NCI-H2107 treated with DMSO at 0.1 percent for 48 hours (cell line): Measurements from ENCODE around the gene GNG7.

Experiments
- DNase-seq: peaks from one replicate; lab custom pipeline; 2025; ENCODE audit not compliant: unreplicated experiment; lab: John Stamatoyannopoulos, UW

GNG7 gene

GRCh38 chr19:2491130-2491801 is 211.2 kb downstream of the GNG7 start:
- DNase-seq = no peak

GRCh38 chr19:2490659-2491058 is 211.8 kb downstream of the GNG7 start:
- no peak for DNase-seq

DNA sequence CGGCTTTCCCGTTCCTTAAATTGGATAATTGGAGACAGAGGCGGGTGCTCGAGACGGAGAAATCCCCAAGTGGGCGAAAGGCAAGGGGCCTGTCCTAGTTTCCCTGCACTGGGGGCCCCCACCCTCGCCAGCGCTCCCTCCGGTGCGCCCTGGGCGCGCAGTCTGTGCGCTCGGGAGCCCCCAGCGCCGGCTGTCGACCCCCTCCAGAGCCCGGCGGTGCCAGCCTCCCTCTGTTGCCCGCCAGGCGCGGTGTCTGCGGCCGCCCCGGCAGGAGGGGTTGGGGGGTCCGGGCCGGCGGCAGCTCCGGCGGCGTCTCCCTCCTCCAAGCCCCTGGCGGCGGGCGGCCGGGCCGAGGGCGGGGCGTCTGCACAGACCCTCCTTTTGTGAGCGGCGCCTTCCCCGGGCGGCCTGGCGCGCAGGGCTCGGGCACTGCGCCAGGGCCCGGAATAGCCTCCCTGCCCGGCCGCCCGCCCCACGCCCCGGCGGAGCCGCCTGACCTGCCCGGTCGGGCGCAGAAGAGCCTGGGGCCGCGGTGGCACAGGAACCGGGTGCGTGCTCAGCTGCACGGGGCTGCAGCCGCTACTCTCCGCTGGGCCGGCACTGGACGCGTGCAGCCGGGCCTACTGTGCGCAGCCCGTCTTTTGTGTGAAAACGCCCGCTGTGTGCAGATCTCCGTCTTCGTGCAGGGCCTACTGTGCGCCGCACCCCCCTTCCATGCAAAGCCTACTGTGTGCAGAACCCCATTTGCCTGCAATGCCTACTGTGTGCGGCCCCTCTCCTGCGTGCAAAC is 213.4 kb downstream of the GNG7 start:
- no peak for DNase-seq

GRCh38 chr19:2488405-2488941 is 214.0 kb downstream of the GNG7 start:
- DNase-seq = no peak

- no peak for DNase-seq
Observed at GRCh38 chr19:2487842-2488241, 214.7 kb downstream of the GNG7 start.

- DNase-seq = no peak
Observed at GRCh38 chr19:2487090-2487489, 215.4 kb downstream of the GNG7 start.

- DNase-seq = no peak
Observed at GRCh38 chr19:2485428-2485827, 217.1 kb downstream of the GNG7 start.

GRCh38 chr19:2484178-2484937 is 218.1 kb downstream of the GNG7 start:
- no peak for DNase-seq

DNA sequence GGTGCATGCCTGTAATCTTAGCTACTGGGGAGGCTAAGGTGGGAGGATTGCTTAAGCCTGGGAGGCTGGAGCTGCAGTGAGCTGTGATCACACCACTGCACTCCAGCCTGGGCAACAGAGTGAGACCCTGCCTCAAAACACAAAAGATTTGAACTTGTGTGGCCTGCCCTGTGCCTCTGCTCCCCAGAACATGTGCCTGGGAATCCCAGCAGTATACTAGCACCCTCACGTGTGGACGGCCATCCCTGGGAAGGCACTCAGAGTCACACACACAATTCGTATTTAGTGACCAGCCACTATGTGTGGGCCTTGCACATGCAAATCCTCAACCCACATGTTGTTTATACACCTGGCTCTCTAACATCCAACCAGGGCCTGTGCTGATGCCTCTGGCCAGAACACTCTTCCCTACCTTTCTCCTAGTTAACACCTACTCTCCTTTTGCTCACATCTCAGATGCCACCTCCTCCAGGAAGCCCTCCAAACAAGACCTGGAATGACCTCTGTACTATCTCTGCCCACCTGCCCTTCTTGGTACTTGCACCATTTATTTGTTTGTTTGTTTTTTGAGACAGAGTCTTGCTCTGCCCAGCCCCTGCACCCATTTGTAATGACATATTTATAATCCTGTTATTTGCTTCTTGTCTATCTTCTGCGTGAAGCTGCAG is 218.9 kb downstream of the GNG7 start:
- no peak for DNase-seq

DNA sequence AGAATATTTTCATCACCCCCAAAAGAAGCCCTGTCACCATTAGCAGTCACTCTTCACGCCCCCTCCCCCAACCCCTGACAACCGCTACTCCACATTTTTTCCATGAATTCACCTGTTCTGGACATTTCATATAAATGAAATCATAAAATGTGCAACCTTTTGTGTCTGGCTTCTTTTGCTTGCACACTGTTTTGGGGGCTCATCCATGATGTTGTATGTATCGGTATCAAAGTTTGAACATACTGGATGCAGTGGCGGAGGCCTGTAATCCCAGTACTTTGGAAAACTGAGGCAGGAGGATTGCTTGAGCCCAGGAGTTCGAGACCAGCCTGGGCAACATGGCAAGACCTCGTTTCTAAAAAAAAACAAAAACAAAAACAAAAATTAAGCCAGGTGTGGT is 219.4 kb downstream of the GNG7 start:
- no peak for DNase-seq

DNA sequence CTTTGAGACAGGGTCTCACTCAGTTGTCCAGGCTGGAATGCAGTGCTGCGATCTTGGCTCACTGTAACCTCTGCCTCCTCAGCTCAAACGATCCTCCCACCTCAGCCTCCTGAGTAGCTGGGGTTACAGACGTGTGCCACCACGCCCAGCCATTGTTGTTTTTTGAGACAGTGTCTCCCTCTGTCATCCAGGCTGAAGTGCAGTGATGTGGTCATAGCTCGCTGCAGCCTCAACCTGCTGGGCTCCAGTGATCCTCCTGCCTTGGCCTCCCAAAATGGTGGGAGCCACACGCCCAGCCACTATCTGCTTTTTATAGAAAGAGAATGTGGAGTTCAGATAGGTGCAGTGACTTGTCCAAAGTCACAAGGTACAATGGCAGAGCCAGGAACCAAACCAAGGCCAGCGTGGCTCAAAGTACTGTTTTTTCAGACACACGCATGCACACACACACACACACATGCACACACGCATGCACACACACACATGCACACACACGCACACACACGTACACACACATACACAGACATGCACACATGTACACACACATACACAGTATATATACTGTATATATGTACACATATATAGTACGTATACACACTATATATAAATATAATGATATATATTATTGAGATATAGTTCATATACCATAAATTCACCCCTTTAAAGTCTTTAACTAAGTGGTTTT is 220.0 kb downstream of the GNG7 start:
- no peak for DNase-seq

- DNase-seq = no peak
Observed at GRCh38 chr19:2481466-2481865, 221.0 kb downstream of the GNG7 start.

DNA sequence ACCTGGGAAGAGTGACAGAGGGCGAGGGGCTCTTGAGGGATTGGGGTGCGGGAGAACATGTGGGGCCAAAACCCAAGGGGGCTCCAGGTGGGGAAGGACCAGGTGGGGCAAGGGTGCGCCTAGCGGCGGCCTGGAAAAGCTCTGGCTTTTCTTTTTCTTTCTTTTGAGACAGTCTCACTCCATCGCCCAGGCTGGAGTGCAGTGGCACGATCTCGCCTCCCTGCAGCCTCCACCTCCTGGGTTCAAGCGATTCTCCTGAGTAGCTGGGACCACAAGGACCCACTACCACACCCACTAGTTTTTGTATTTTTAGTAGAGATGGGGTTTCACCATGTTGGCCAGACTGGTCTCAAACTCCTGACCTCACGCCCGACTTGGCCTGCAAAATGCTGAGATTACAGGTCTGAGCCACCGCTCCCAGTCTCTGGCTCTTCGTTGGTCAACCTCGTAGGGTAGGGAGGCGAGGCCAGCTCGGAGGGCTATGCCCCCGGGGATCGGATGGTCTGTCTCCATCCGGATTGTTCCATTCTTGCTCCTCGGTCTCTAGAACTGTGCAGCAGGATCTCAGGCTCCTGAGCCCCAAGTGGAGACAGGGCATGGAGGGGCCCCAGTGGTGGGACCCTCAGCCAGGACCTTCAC is 222.8 kb downstream of the GNG7 start:
- no peak for DNase-seq

- DNase-seq = no peak
Observed at GRCh38 chr19:2478756-2479555, 223.5 kb downstream of the GNG7 start.

DNA sequence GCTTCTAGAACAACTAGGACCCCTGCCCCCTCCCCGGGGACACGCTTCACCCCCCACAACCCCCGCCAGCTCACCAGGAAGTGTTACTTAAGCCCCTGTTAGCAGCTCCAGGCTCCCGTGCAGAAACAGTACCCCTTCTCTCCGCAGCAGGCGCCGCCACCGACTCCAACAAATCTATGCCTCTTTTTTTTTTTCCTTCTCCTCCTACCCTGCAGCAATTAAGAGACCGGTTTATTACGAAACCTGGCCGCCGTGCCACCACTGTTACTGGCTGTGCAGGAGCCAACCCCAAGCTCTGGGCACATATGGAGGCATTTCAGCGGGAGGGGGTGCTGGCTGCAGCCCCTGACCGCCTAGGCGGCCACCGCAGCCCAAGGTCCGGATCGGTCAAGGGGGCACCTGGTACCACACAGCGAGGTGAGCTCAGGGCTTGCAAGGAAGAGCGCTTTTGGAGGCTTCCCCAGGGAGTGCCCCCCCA is 224.2 kb downstream of the GNG7 start:
- peak; percentile 74 for DNase-seq

DNA sequence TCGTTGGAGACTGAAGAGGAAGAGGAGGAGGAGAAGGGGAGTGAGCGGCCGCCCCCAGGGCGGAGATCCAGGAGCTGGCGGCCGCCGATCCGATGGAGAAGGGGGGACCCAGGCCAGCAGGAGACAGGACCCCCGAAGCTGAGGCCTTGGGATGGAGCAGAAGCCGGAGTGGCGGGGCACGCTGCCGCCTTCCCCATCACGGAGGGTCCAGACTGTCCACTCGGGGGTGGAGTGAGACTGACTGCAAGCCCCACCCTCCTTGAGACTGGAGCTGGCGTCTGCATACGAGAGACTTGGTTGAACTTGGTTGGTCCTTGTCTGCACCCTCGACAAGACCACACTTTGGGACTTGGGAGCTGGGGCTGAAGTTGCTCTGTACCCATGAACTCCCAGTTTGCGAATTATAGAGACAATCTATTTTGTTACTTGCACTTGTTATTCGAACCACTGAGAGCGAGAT is 224.7 kb downstream of the GNG7 start:
- DNase-seq = no peak

DNA sequence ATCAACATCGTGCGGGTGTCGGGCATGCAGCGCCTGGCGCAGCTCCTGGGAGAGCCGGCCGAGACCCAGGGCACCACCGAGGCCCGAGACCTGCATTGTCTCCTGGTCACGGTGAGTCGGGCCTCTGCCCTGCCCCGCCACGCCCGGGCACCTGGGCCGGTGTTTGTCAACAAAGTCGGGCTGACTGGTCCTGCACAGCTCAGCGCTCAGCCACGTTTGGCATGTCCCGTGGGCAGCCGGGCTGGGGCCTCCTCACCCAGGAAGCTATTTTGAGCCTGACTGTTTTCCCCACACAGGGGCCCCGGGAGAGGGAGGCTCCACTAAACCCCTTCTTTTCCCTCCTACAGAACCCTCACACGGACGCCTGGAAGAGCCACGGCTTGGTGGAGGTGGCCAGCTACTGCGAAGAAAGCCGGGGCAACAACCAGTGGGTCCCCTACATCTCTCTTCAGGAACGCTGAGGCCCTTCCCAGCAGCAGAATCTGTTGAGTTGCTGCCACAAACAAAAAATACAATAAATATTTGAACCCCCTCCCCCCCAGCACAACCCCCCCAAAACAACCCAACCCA is 225.3 kb downstream of the GNG7 start:
- no peak for DNase-seq

GRCh38 chr19:2476451-2477140 is 225.9 kb downstream of the GNG7 start:
- no peak for DNase-seq
